ENCODE data around the gene RASL10B.
"Not testable (repeated sequence)": the region's sequence is repeated elsewhere in the genome, so short reads cannot be mapped to it uniquely, and the experiment has no call there.

RASL10B gene

GRCh38 chr17:35743626-35744328 is 12.3 kb downstream of the RASL10B start:
- DNase-seq: no peak

GRCh38 chr17:35744830-35745229 is 13.4 kb downstream of the RASL10B start:
- DNase-seq: no peak

GRCh38 chr17:35745246-35745645 is 13.8 kb downstream of the RASL10B start:
- no peak for DNase-seq

- no peak for DNase-seq
Observed at GRCh38 chr17:35745749-35746320, 14.4 kb downstream of the RASL10B start.

GRCh38 chr17:35747540-35748017 is 16.1 kb downstream of the RASL10B start:
- DNase-seq: peak; percentile 77

GRCh38 chr17:35748341-35748841 is 17.0 kb downstream of the RASL10B start:
- DNase-seq: no peak

- DNase-seq: no peak
Observed at GRCh38 chr17:35748979-35749378, 17.5 kb downstream of the RASL10B start.

- DNase-seq: no peak
Observed at GRCh38 chr17:35749560-35750412, 18.3 kb downstream of the RASL10B start.

- no peak for DNase-seq
Observed at GRCh38 chr17:35750526-35751395, 19.3 kb downstream of the RASL10B start.

- not testable (repeated sequence) for DNase-seq
Observed at GRCh38 chr17:35751541-35751940, 20.1 kb downstream of the RASL10B start.

GRCh38 chr17:35752471-35752870 is 21.0 kb downstream of the RASL10B start:
- DNase-seq: no peak

- DNase-seq: no peak
Observed at GRCh38 chr17:35752945-35753764, 21.7 kb downstream of the RASL10B start, which contains the start of gene GAS2L2. Gene GAS2L2 (minus strand): TSS chr17:35753239. CDS start chr17:35752850, 389 bp downstream.

GRCh38 chr17:35757243-35757642 is 25.8 kb downstream of the RASL10B start:
- no peak for DNase-seq

GRCh38 chr17:35760587-35760986 is 29.1 kb downstream of the RASL10B start, which contains the start of gene C17orf50:
Gene C17orf50 (plus strand): TSS chr17:35760887. CDS start chr17:35760942, 55 bp downstream.
- no peak for DNase-seq

- DNase-seq: no peak
Observed at GRCh38 chr17:35761601-35762000, 30.2 kb downstream of the RASL10B start.

- no peak for DNase-seq
Observed at GRCh38 chr17:35763767-35764122, 32.3 kb downstream of the RASL10B start.

- DNase-seq: peak; percentile 88
Observed at GRCh38 chr17:35764123-35764991, 32.9 kb downstream of the RASL10B start.

- no peak for DNase-seq
Observed at GRCh38 chr17:35765086-35765710, 33.8 kb downstream of the RASL10B start.

GRCh38 chr17:35765756-35766488 is 34.5 kb downstream of the RASL10B start:
- no peak for DNase-seq

All from stimulated activated CD4-positive, alpha-beta T cell treated with anti-CD3 and anti-CD28 coated beads, Interleukin-4, amount 100 ng/mL, for 1 hour (primary cell).